ENCODE data around the gene SCAF4. TPM values are rescaled to one million over a fixed set of nuclear protein-coding genes. Genes with fewer than 3 reads are reported as not detected.

The SCAF4 gene
- total and polyA plus RNA-seq, 10 of the 15 experiments (the other 5 are each of a cell fraction or from before 2014, with no cell fraction given): 4.3 to 49.3 (median 16.0) TPM

GRCh38 chr21:31772674-31773555 lies 41.0 kb upstream of the SCAF4 start:
- H3K27me3 ChIP-seq (replicated peaks in 1 of 2; ENCODE audit: control insufficient read depth in 2 of 2, insufficient read depth in 2 of 2, low read length in 1 of 2): no peaks in the 10 kb centered on the region
- H3K27ac ChIP-seq (ENCODE audit: control insufficient read depth, insufficient read depth): peak overlapping the region; percentile 62
- H3K4me3 ChIP-seq: no peak overlapping the region
- no peaks in the 10 kb centered on the region for H4K20me1 ChIP-seq (ENCODE audit: control insufficient read depth, insufficient read depth)
- ChIA-PET SMC1A (ENCODE audit: uncharacterized antibody, unreplicated experiment) (interaction anchor here (1.2 to 2.6 kb wide), 6 partner anchors 9 to 485 kb away, joined by 3 to 21 read pairs (median 4); no protein-coding TSS in a partner anchor), CTCF (interaction anchor here (0.7 to 2.3 kb wide), 5 partner anchors 8 to 485 kb away, joined by 3 to 12 read pairs (median 5); no protein-coding TSS in a partner anchor), POLR2A (interaction anchor here (1.0 to 1.8 kb wide), 2 partner anchors 39 to 104 kb away, joined by 3 to 6 read pairs; no protein-coding TSS in a partner anchor), RAD21 (ENCODE audit: unreplicated experiment) (interaction anchor here (1.0 to 1.7 kb wide), 4 partner anchors 13 to 485 kb away, joined by 3 to 5 read pairs (median 4); no protein-coding TSS in a partner anchor)
- peaks cover 15% of the 10 kb centered on the region for H3K4me1 ChIP-seq (ENCODE audit: control insufficient read depth, insufficient read depth, low read length)
- peak; percentile 93 for ATAC-seq
- FAIRE-seq: peak; percentile 76
- H2AFZ ChIP-seq (ENCODE audit: control insufficient read depth, low read depth, low read length): 0 out of 2 replicates have a peak overlapping the region, but pooled peaks have one; percentile 2
- WGBS (ENCODE audit: insufficient coverage, insufficient replicate concordance, low lambda C conversion rate, missing lambda C conversion rate): 1% methylated on average over 5 of the region's 5 CpGs
- no peaks in the 10 kb centered on the region for H3K79me2 ChIP-seq (ENCODE audit: control insufficient read depth, insufficient read depth, low read length)
- BruUV-seq (replicated peaks): no TSS peak
- H3K36me3 ChIP-seq (ENCODE audit: control insufficient read depth in 2 of 2, insufficient read depth in 2 of 2, low read length in 1 of 2): no peaks in the 10 kb centered on the region
- in situ Hi-C loops (cut with MboI) (loop anchor here (10.0 kb wide), 1 partner anchor 482 kb away; no protein-coding TSS in a partner anchor), intact Hi-C loops (cut with micrococcal nuclease; ENCODE audit: unreplicated experiment) (no loop called here)
- H3K9ac ChIP-seq (ENCODE audit: control insufficient read depth, insufficient read depth, low read length): no peak overlapping the region
- peak overlapping the region; percentile 46 for H3K4me2 ChIP-seq (ENCODE audit: control insufficient read depth, insufficient read depth)
- peak; percentile 63 for DNase-seq (ENCODE audit: low read depth, low spot score)
- H3K9me3 ChIP-seq (replicated peaks; ENCODE audit: control insufficient read depth, insufficient read depth, low read length): no peaks in the 10 kb centered on the region
- 0 out of 2 replicates have a peak, but pooled peaks have one; percentile 43 for TF ChIP-seq RCOR1 (conservative IDR thresholded peaks at IDR 0.05; ENCODE audit: low read depth, low read length)
- TF ChIP-seq RELA (IDR thresholded peaks at IDR 0.05; ENCODE audit: borderline replicate concordance, partially characterized antibody): no peak
- TF ChIP-seq, protein P1, sequence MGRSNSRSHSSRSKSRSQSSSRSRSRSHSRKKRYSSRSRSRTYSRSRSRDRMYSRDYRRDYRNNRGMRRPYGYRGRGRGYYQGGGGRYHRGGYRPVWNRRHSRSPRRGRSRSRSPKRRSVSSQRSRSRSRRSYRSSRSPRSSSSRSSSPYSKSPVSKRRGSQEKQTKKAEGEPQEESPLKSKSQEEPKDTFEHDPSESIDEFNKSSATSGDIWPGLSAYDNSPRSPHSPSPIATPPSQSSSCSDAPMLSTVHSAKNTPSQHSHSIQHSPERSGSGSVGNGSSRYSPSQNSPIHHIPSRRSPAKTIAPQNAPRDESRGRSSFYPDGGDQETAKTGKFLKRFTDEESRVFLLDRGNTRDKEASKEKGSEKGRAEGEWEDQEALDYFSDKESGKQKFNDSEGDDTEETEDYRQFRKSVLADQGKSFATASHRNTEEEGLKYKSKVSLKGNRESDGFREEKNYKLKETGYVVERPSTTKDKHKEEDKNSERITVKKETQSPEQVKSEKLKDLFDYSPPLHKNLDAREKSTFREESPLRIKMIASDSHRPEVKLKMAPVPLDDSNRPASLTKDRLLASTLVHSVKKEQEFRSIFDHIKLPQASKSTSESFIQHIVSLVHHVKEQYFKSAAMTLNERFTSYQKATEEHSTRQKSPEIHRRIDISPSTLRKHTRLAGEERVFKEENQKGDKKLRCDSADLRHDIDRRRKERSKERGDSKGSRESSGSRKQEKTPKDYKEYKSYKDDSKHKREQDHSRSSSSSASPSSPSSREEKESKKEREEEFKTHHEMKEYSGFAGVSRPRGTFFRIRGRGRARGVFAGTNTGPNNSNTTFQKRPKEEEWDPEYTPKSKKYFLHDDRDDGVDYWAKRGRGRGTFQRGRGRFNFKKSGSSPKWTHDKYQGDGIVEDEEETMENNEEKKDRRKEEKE (IDR thresholded peaks at IDR 0.05): no peak
- 0 out of 2 replicates have a peak, but pooled peaks have one; percentile 56 for TF ChIP-seq CBFB (IDR thresholded peaks at IDR 0.05; ENCODE audit: low read depth)
- TF ChIP-seq ATF2 (IDR thresholded peaks at IDR 0.05; ENCODE audit: low read length): peak; percentile 73
- no peak for TF ChIP-seq ZNF622 (IDR thresholded peaks at IDR 0.05)
- no peak for TF ChIP-seq SRF (IDR thresholded peaks at IDR 0.05; ENCODE audit: low read depth in 2 of 2, low read length in 2 of 2)
- no peak for TF ChIP-seq BACH1 (IDR thresholded peaks at IDR 0.05; ENCODE audit: borderline replicate concordance)
- TF ChIP-seq NRF1 (conservative IDR thresholded peaks at IDR 0.05; ENCODE audit: low read depth, low read length): no peak
- TF ChIP-seq BCL11A (IDR thresholded peaks at IDR 0.05; ENCODE audit: low read depth, low read length): 0 out of 2 replicates have a peak, but pooled peaks have one; percentile 11
- TF ChIP-seq MXI1 (IDR thresholded peaks at IDR 0.05; ENCODE audit: low read depth, low read length): no peak
- TF ChIP-seq NFIC (IDR thresholded peaks at IDR 0.05; ENCODE audit: low read depth, low read length): no peak; the same call in 1 of the 2 replicates
- no peak for TF ChIP-seq CHD1 (IDR thresholded peaks at IDR 0.05; ENCODE audit: low read depth, low read length)
- no peak for TF ChIP-seq KLF5 (IDR thresholded peaks at IDR 0.05; ENCODE audit: partially characterized antibody)
- TF ChIP-seq, protein P2, sequence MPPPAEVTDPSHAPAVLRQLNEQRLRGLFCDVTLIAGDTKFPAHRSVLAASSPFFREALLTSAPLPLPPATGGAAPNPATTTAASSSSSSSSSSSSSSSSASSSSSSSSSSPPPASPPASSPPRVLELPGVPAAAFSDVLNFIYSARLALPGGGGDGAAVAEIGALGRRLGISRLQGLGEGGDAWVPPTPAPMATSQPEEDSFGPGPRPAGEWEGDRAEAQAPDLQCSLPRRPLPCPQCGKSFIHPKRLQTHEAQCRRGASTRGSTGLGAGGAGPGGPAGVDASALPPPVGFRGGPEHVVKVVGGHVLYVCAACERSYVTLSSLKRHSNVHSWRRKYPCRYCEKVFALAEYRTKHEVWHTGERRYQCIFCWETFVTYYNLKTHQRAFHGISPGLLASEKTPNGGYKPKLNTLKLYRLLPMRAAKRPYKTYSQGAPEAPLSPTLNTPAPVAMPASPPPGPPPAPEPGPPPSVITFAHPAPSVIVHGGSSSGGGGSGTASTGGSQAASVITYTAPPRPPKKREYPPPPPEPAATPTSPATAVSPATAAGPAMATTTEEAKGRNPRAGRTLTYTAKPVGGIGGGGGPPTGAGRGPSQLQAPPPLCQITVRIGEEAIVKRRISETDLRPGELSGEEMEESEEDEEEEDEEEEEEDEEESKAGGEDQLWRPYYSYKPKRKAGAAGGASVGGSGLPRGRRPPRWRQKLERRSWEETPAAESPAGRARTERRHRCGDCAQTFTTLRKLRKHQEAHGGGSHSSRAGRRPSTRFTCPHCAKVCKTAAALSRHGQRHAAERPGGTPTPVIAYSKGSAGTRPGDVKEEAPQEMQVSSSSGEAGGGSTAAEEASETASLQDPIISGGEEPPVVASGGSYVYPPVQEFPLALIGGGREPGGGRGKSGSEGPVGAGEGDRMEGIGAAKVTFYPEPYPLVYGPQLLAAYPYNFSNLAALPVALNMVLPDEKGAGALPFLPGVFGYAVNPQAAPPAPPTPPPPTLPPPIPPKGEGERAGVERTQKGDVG (CRISPR knock-in tag; IDR thresholded peaks at IDR 0.05): no peak
